Stimulated activated CD4-positive, alpha-beta T cell treated with anti-CD3 and anti-CD28 coated beads, Interleukin-1b, Interleukin-23, amount 100 ng/mL, for 48 hours (primary cell): Measurements from ENCODE around the gene ELAVL2.

Experiments used
- DNase-seq: peaks from one replicate; pipeline ENCODE4 v3.0.0-alpha.2; 2020

Gene ELAVL2

GRCh38 chr9:23717505-23717904 is 108.5 kb downstream of the ELAVL2 start:
- no peak for DNase-seq

GRCh38 chr9:23707249-23707648 is 118.8 kb downstream of the ELAVL2 start:
- DNase-seq = no peak

GRCh38 chr9:23702311-23702922 is 123.6 kb downstream of the ELAVL2 start:
- DNase-seq = no peak

GRCh38 chr9:23701291-23701690 is 124.7 kb downstream of the ELAVL2 start:
- no peak for DNase-seq

- DNase-seq = no peak
These were observed 125.7 kb downstream of the ELAVL2 start for GRCh38 chr9:23700359-23700758.

GRCh38 chr9:23698161-23698560 is 127.9 kb downstream of the ELAVL2 start:
- no peak for DNase-seq

GRCh38 chr9:23695572-23695971 is 130.5 kb downstream of the ELAVL2 start:
- DNase-seq = no peak

- no peak for DNase-seq
These were observed 132.7 kb downstream of the ELAVL2 start for GRCh38 chr9:23693374-23693773.

GRCh38 chr9:23686896-23687295 is 139.1 kb downstream of the ELAVL2 start:
- DNase-seq = no peak

GRCh38 chr9:23686257-23686656 is 139.8 kb downstream of the ELAVL2 start:
- DNase-seq = no peak

- no peak for DNase-seq
These were observed 142.4 kb downstream of the ELAVL2 start for GRCh38 chr9:23683611-23684061.

GRCh38 chr9:23682891-23683431 is 143.1 kb downstream of the ELAVL2 start:
- no peak for DNase-seq

- DNase-seq = no peak
These were observed 143.7 kb downstream of the ELAVL2 start for GRCh38 chr9:23682352-23682751.

- no peak for DNase-seq
These were observed 148.6 kb downstream of the ELAVL2 start for GRCh38 chr9:23677446-23677845.

GRCh38 chr9:23674016-23674585 is 151.9 kb downstream of the ELAVL2 start:
- DNase-seq = no peak

GRCh38 chr9:23672151-23672550 is 153.9 kb downstream of the ELAVL2 start:
- DNase-seq = no peak

- DNase-seq = no peak
These were observed 156.3 kb downstream of the ELAVL2 start for GRCh38 chr9:23669776-23670175.

GRCh38 chr9:23665635-23666034 is 160.4 kb downstream of the ELAVL2 start:
- DNase-seq = no peak

GRCh38 chr9:23665051-23665450 is 161.0 kb downstream of the ELAVL2 start:
- DNase-seq = no peak

- no peak for DNase-seq
These were observed 162.1 kb downstream of the ELAVL2 start for GRCh38 chr9:23663946-23664345.

- no peak for DNase-seq
These were observed 162.5 kb downstream of the ELAVL2 start for GRCh38 chr9:23663536-23663935.

- no peak for DNase-seq
These were observed 162.9 kb downstream of the ELAVL2 start for GRCh38 chr9:23663125-23663524.

- DNase-seq = no peak
These were observed 163.7 kb downstream of the ELAVL2 start for GRCh38 chr9:23662320-23662719.

GRCh38 chr9:23659346-23660006 is 166.6 kb downstream of the ELAVL2 start:
- no peak for DNase-seq
